Gastroesophageal sphincter (tissue), 4 donors: ENCODE results near the gene SMPD2. TPM values are rescaled to one million over a fixed set of nuclear protein-coding genes. Genes with fewer than 3 reads are reported as not detected.

Source experiments
- ATAC-seq: fragments of 150-250 bp; one replicate; pipeline ENCODE4 v1.9.1; 2016; ENCODE audit warnings: mild to moderate bottlenecking, moderate library complexity
- H3K27ac ChIP-seq, 4 donors: fragments of 200-600 bp; sonication (generic) in 3 of 4; 1 replicate in 3 of 4; 2 replicates in 1 of 4; pipeline ENCODE4 v1.5.1; 2016 to 2019
- H3K27me3 ChIP-seq: fragments of 200-600 bp; sonication (generic); one replicate; pipeline ENCODE4 v1.5.1; 2019
- H3K36me3 ChIP-seq, 2 donors: fragments of 200-600 bp; sonication (generic); one replicate each; pipeline ENCODE4 v1.5.1; 2019; ENCODE audit warnings: control low read depth in 1 of 2
- H3K4me1 ChIP-seq, 3 donors: fragments of 200-600 bp; sonication (generic); 1 replicate in 2 of 3; 2 replicates in 1 of 3; pipeline ENCODE4 v1.5.1; 2016 to 2019; ENCODE audit warnings: control low read depth in 2 of 3
- H3K4me3 ChIP-seq, 2 donors: fragments of 200-600 bp; sonication (generic); one replicate each; pipeline ENCODE4 v1.5.1; 2019; ENCODE audit warnings: mild to moderate bottlenecking in 1 of 2, moderate library complexity in 1 of 2
- H3K9me3 ChIP-seq, 3 donors: fragments of 200-600 bp; sonication (generic); one replicate each; pipeline ENCODE4 v1.5.1; 2017 to 2019; ENCODE audit warnings: control low read depth in 2 of 3
- CTCF ChIP-seq, 4 experiments: fragments of 200-600 bp in 2 of 4; fragments of 450-650 bp in 2 of 4; sonication (generic) in 1 of 4; IDR thresholded peaks; one replicate each; pipeline ENCODE4 v1.5.1; 2017 to 2019; ENCODE audit warnings: antibody characterized with exemption in 4 of 4, mild to moderate bottlenecking in 2 of 4, moderate library complexity in 2 of 4
- EP300 ChIP-seq: sonication (generic); formaldehyde crosslinking; IDR thresholded peaks from one replicate; pipeline ENCODE4 v1.6.1; 2017; ENCODE audit warnings: antibody characterized with exemption, mild to moderate bottlenecking
- POLR2A ChIP-seq, 2 donors: fragments of 450-650 bp; IDR thresholded peaks; one replicate each; pipeline ENCODE4 v1.6.1; 2017; ENCODE audit warnings: antibody characterized with exemption in 2 of 2, mild to moderate bottlenecking in 2 of 2, moderate library complexity in 1 of 2
- POLR2AphosphoS5 ChIP-seq: sonication (generic); formaldehyde crosslinking; IDR thresholded peaks from one replicate; pipeline ENCODE4 v1.6.1; 2017; ENCODE audit warnings: antibody characterized with exemption
- WGBS, 2 donors: methylation state at CpG; one replicate each; pipeline ENCODE4 v1.1.5; 2018; ENCODE audit warnings: low coverage in 1 of 2; 5-methylcytosine and 5-hydroxymethylcytosine counted together
- total RNA-seq, 4 donors: library from RNA; depleted of rRNA; stranded (reverse); fragments of >200 nt; gene quantifications; one replicate each; pipeline ENCODE4 v1.1.0, GENCODE V29; 2016

The SMPD2 gene
- total RNA-seq, 4 donors from 2014 or later: 3.5 to 7.5 (median 6.4) TPM

GRCh38 chr6:109436041-109436440, 4.5 kb upstream of the SMPD2 start:
- Histone ChIP-seq H3K36me3 (no peaks in the 10 kb centered on the region), H3K27ac (no peak overlapping the region), H3K4me1 (peaks cover 0 to 14% (median 9%) of the 10 kb centered on the region in 3 donors), H3K27me3 (no peaks in the 10 kb centered on the region), H3K9me3 (no peaks in the 10 kb centered on the region), H3K4me3 (no peak overlapping the region)
- no peak for ATAC-seq
- WGBS, 2 donors: 81 to 97% methylated on average over 3 to 5 of the region's 5 CpGs
- TF ChIP-seq POLR2AphosphoS5: no peak
- no peak for TF ChIP-seq POLR2A (IDR thresholded peaks at IDR 0.05)
- TF ChIP-seq EP300: no peak
- TF ChIP-seq CTCF (IDR thresholded peaks at IDR 0.05): no peak

GRCh38 chr6:109441069-109441816, 719 bp downstream of the SMPD2 start:
- 33% methylated on average over 1 of the region's 31 CpGs; no CpG with 5 or more reads in 1 of the 2 donors for WGBS, 2 donors
- H3K27me3 ChIP-seq: no peaks in the 10 kb centered on the region
- peaks cover 0 to 38% of the 10 kb centered on the region in 2 donors for H3K36me3 ChIP-seq
- TF ChIP-seq EP300 (no peak), POLR2AphosphoS5 (no peak), CTCF (IDR thresholded peaks at IDR 0.05) (peak in 2 of 4 experiments; percentile 12 to 39), POLR2A (IDR thresholded peaks at IDR 0.05) (no peak)
- peak overlapping the region; percentile 27 to 92 (median 81) for H3K27ac ChIP-seq
- peak overlapping the region; percentile 78 to 86 for H3K4me3 ChIP-seq
- no peaks in the 10 kb centered on the region for H3K9me3 ChIP-seq
- H3K4me1 ChIP-seq: peaks cover 0 to 34% (median 19%) of the 10 kb centered on the region in 3 donors
- ATAC-seq: peak; percentile 17

GRCh38 chr6:109442393-109442924, 1.9 kb downstream of the SMPD2 start:
- peaks cover 0 to 34% (median 19%) of the 10 kb centered on the region in 3 donors for H3K4me1 ChIP-seq
- H3K9me3 ChIP-seq: no peaks in the 10 kb centered on the region
- TF ChIP-seq EP300 (no peak), CTCF (IDR thresholded peaks at IDR 0.05) (no peak), POLR2A (IDR thresholded peaks at IDR 0.05) (no peak)
- ATAC-seq: no peak
- H3K27me3 ChIP-seq: no peaks in the 10 kb centered on the region
- peaks cover 0 to 49% of the 10 kb centered on the region in 2 donors for H3K36me3 ChIP-seq
- no peak overlapping the region for H3K27ac ChIP-seq
- H3K4me3 ChIP-seq: no peak overlapping the region
- WGBS, 2 donors: 100% methylated on average over 2 to 3 of the region's 6 CpGs

GRCh38 chr6:109443425-109443950, 3.0 kb downstream of the SMPD2 start:
- H3K4me1 ChIP-seq: peaks cover 0 to 34% (median 19%) of the 10 kb centered on the region in 3 donors
- no peak overlapping the region for H3K27ac ChIP-seq
- TF ChIP-seq CTCF (IDR thresholded peaks at IDR 0.05) (no peak), POLR2A (IDR thresholded peaks at IDR 0.05) (no peak), POLR2AphosphoS5 (no peak), EP300 (no peak)
- no peaks in the 10 kb centered on the region for H3K27me3 ChIP-seq
- no peak for ATAC-seq
- no peak overlapping the region for H3K4me3 ChIP-seq
- H3K36me3 ChIP-seq: peaks cover 0 to 49% of the 10 kb centered on the region in 2 donors
- 60% methylated on average over 1 of the region's 10 CpGs; no CpG with 5 or more reads in 1 of the 2 donors for WGBS, 2 donors
- no peaks in the 10 kb centered on the region for H3K9me3 ChIP-seq
